A549 (cell line): Measurements from ENCODE around the gene CCDC54. TPM values are rescaled to one million over a fixed set of nuclear protein-coding genes. Genes with fewer than 3 reads are reported as not detected.

Source experiments
- ATAC-seq, 2 experiments: fragments of 200-7000 bp in 1 of 2; fragments of >200 bp in 1 of 2; cut with Nextera tagmentation in 1 of 2; cut with Tn5 transposase in 1 of 2; 3 replicates each; pipeline versions ENCODE4 v1.8.0 to v1.9.1; 2018 to 2020; ENCODE audit warnings: mild to moderate bottlenecking in 1 of 2, moderate library complexity in 1 of 2
- CTCF ChIA-PET: fragments of 300-600 bp; sonication (Branson Sonifier 250); formaldehyde crosslinking; extraction: SDS; loops from one replicate; lab custom pipeline; 2021; ENCODE audit warnings: antibody characterized with exemption, inconsistent platforms; lab: Yijun Ruan, JAX
- POLR2A ChIA-PET: fragments of 350-600 bp; formaldehyde crosslinking; extraction: SDS; loops from one replicate; lab custom pipeline; 2021; ENCODE audit warnings: antibody characterized with exemption, inconsistent platforms; lab: Yijun Ruan, JAX
- DNase-seq, 2 experiments: peaks; one replicate each; pipeline versions ENCODE4 v3.0.0 to v3.0.0-alpha.2; 2011 to 2016; ENCODE audit warnings: low read depth in 1 of 2, low spot score in 1 of 2
- FAIRE-seq: peaks from 2 replicates; lab custom pipeline; 2011; peaks lifted over from hg19 to GRCh38; lab: Jason Lieb, UNC
- H3K27ac ChIP-seq, 2 experiments: fragments of >200 bp; sonication (Bioruptor Twin); formaldehyde crosslinking; 3 replicates each; pipeline ENCODE4 v1.5.1; 2016 to 2017
- H3K4me1 ChIP-seq: fragments of >200 bp; sonication (Bioruptor Twin); formaldehyde crosslinking; 3 replicates; pipeline ENCODE4 v1.6.1; 2016
- H3K4me2 ChIP-seq: fragments of >200 bp; sonication (Bioruptor Twin); formaldehyde crosslinking; 3 replicates; pipeline ENCODE4 v1.6.1; 2016
- H3K4me3 ChIP-seq: fragments of >200 bp; sonication (Bioruptor Twin); formaldehyde crosslinking; 3 replicates; pipeline ENCODE4 v1.5.1; 2016
- H3K9me3 ChIP-seq: fragments of >200 bp; sonication (Bioruptor Twin); formaldehyde crosslinking; 3 replicates; pipeline ENCODE4 v1.6.1; 2016
- CBX2 ChIP-seq: fragments of 200-600 bp; sonication (generic); IDR thresholded peaks from 2 replicates; pipeline ENCODE4 v1.6.1; 2016; ENCODE audit warnings: low read depth, mild to moderate bottlenecking, borderline replicate concordance
- CBX8 ChIP-seq: fragments of 200-600 bp; sonication (generic); IDR thresholded peaks from 2 replicates; pipeline ENCODE4 v1.6.1; 2016
- CEBPB ChIP-seq, 2 experiments: fragments of >200 bp in 1 of 2; sonication (Bioruptor Twin) in 1 of 2; formaldehyde crosslinking in 1 of 2; IDR thresholded peaks; 2 replicates each; pipeline ENCODE4 v1.6.1; 2012 to 2016
- ESRRA ChIP-seq: fragments of 150-350 bp; IDR thresholded peaks from 2 replicates; pipeline ENCODE4 v1.6.1; 2014; ENCODE audit warnings: mild to moderate bottlenecking, low read length, borderline replicate concordance
- FOSB ChIP-seq: fragments of 250-450 bp; sonication (Bioruptor Pico); IDR thresholded peaks from 2 replicates; pipeline ENCODE4 v1.5.0; 2020; ENCODE audit warnings: mild to moderate bottlenecking, moderate library complexity
- GATA3 ChIP-seq: IDR thresholded peaks from 2 replicates; pipeline ENCODE4 v1.6.1; 2012; ENCODE audit warnings: borderline replicate concordance
- HOXA7 ChIP-seq: fragments of 250-450 bp; sonication (Bioruptor Pico); IDR thresholded peaks from 2 replicates; pipeline ENCODE4 v1.5.0; 2020; ENCODE audit warnings: mild to moderate bottlenecking, moderate library complexity
- JUNB ChIP-seq: fragments of >200 bp; sonication (Bioruptor Twin); formaldehyde crosslinking; IDR thresholded peaks from 2 replicates; pipeline ENCODE4 v1.6.1; 2016
- KDM1A ChIP-seq: fragments of 200-600 bp; sonication (generic); IDR thresholded peaks from 2 replicates; pipeline ENCODE4 v1.6.1; 2016; ENCODE audit warnings: low read depth, mild to moderate bottlenecking
- MAFK ChIP-seq: fragments of 450-650 bp; IDR thresholded peaks from 2 replicates; pipeline ENCODE4 v1.6.1; 2014; ENCODE audit not compliant: partially characterized antibody
- MYC ChIP-seq: IDR thresholded peaks from 2 replicates; pipeline ENCODE4 v1.6.1; 2012; ENCODE audit warnings: mild to moderate bottlenecking, inconsistent platforms, low read length, improper control_type of control experiment, borderline replicate concordance
- NFE2L2 ChIP-seq: fragments of 150-350 bp; conservative IDR thresholded peaks from 2 replicates; pipeline ENCODE4 v1.6.1; 2014; ENCODE audit warnings: low read length
- NPAS2 ChIP-seq: fragments of 250-450 bp; sonication (Bioruptor Pico); IDR thresholded peaks from 2 replicates; pipeline ENCODE4 v1.8.0; 2022; ENCODE audit warnings: mild to moderate bottlenecking, moderate library complexity, borderline replicate concordance
- PHF8 ChIP-seq: fragments of 200-600 bp; sonication (generic); IDR thresholded peaks from 2 replicates; pipeline ENCODE4 v1.6.1; 2016; ENCODE audit warnings: low read depth, mild to moderate bottlenecking, antibody characterized with exemption, moderate library complexity, borderline replicate concordance
- RCOR1 ChIP-seq: fragments of 150-350 bp; IDR thresholded peaks from 2 replicates; pipeline ENCODE4 v1.6.1; 2014; ENCODE audit warnings: antibody characterized with exemption, low read length, low read depth
- RNF2 ChIP-seq: fragments of 200-600 bp; sonication (generic); IDR thresholded peaks from 2 replicates; pipeline ENCODE4 v1.6.1; 2016; ENCODE audit warnings: low read depth, mild to moderate bottlenecking, antibody characterized with exemption, moderate library complexity, borderline replicate concordance
- SMC3 ChIP-seq: fragments of >200 bp; sonication (Bioruptor Twin); formaldehyde crosslinking; IDR thresholded peaks from 3 replicates; pipeline ENCODE4 v1.6.1; 2018; ENCODE audit warnings: inconsistent platforms
- SREBF2 ChIP-seq: fragments of 450-650 bp; IDR thresholded peaks from 2 replicates; pipeline ENCODE4 v1.6.1; 2014; ENCODE audit warnings: mild to moderate bottlenecking, moderate library complexity
- ZC3H11A ChIP-seq: fragments of 450-650 bp; IDR thresholded peaks from 2 replicates; pipeline ENCODE4 v1.6.1; 2014; ENCODE audit warnings: antibody characterized with exemption, mild to moderate bottlenecking
- ZFP36 ChIP-seq: fragments of 450-650 bp; IDR thresholded peaks from 2 replicates; pipeline ENCODE4 v1.6.1; 2014; ENCODE audit warnings: borderline replicate concordance; ENCODE audit not compliant: partially characterized antibody
- WGBS: methylation state at CpG from one replicate; pipeline ENCODE4 v1.1.6; 2017; ENCODE audit errors: missing lambda C conversion rate; 5-methylcytosine and 5-hydroxymethylcytosine counted together
- polyA plus RNA-seq, 4 experiments: library from polyadenylated mRNA; depleted of rRNA in 3 of 4; stranded (reverse); fragments of >200 nt; fragmentation: RNase III in 1 of 4; extraction: RNeasy Plus Mini Kit Qiagen cat#74134 plus additional on column Dnase treatment in 1 of 4; gene quantifications; 2 replicates in 3 of 4; 3 replicates in 1 of 4; pipeline ENCODE4 v1.2.3, GENCODE V29; 2011 to 2017
- TF ChIP-seq, protein P1 (sequence below): fragments of >200 bp; sonication (Bioruptor Twin); formaldehyde crosslinking; IDR thresholded peaks from 2 replicates; pipeline ENCODE4 v1.6.1; 2016
- TF ChIP-seq, protein P2 (sequence below): fragments of 250-450 bp; sonication (Bioruptor Pico); IDR thresholded peaks from 2 replicates; pipeline ENCODE4 v1.5.0; 2020; ENCODE audit warnings: low read depth, mild to moderate bottlenecking, moderate library complexity
- TF ChIP-seq, protein P3 (sequence below): fragments of 150-350 bp; IDR thresholded peaks from 2 replicates; pipeline ENCODE4 v1.6.1; 2014; ENCODE audit warnings: low read depth, mild to moderate bottlenecking, low read length
- TF ChIP-seq, protein P4 (sequence below): fragments of >200 bp; sonication (Bioruptor Twin); formaldehyde crosslinking; IDR thresholded peaks from 3 replicates; pipeline ENCODE4 v1.5.1; 2016

CCDC54 gene
- polyA plus RNA-seq, 2 of the 4 experiments (the other 2 are of a cell fraction), result not detected

DNA sequence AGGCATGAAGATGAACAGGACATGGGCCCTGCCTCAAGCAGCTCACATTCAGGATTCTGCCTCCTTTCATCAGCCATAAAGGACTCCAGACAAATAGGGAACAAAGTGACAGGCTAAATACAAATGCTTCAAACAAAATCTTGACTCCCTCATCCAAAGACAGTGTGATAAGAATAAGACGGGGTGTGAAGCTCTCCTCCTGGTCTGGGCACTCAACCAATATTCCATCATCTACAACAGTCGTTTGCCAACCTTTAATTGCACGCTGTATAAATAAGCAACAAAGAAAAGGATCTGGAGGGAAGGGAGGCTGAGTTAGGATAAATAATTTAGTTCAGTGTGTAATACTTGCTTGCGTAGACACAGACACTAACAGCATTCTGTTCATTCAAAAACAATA lies 5.4 kb downstream of the CCDC54 start:
- WGBS, result 51% methylated on average over 4 of the region's 4 CpGs

DNA sequence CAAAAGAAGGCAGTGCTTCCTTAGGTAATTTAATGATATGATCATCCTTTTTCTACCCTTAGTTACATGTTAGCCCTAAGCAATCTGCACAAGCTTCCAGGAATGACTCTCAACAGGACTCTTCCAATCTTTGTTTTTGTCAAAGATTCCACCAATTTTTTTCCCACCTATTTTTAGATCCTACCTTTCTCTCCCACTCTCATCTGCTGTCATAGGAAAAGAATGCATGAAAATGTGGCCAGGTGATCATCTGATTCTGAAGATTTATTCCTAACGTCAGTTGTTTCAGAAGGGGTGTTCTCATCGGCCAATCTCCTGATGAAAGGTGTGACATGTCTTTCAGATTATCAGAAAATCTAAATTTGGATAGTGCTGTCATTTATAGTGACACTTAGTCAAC lies 7.2 kb downstream of the CCDC54 start:
- TF ChIP-seq, protein P1, sequence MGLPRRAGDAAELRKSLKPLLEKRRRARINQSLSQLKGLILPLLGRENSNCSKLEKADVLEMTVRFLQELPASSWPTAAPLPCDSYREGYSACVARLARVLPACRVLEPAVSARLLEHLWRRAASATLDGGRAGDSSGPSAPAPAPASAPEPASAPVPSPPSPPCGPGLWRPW, result no peak
- Histone ChIP-seq H3K4me1 (no peaks in the 10 kb centered on the region), H3K4me2 (no peak overlapping the region), H3K27ac (no peak overlapping the region), H3K9me3 (no peaks in the 10 kb centered on the region), H3K4me3 (no peak overlapping the region)
- WGBS, result 50% methylated on average over 2 of the region's 2 CpGs
- ChIA-PET CTCF (interaction anchor here (1.1 kb wide), 1 partner anchor 45 kb away, joined by 5 read pairs; no protein-coding TSS in a partner anchor), POLR2A (no interaction called here)
- ATAC-seq, result no peak
- no peak for DNase-seq
- FAIRE-seq, result no peak

More for the DNA sequence above, 5.4 kb downstream of the CCDC54 start:
- Histone ChIP-seq H3K4me2 (no peak overlapping the region), H3K9me3 (no peaks in the 10 kb centered on the region), H3K27ac (no peak overlapping the region), H3K4me3 (no peak overlapping the region), H3K4me1 (no peaks in the 10 kb centered on the region)
- ATAC-seq (no peak), DNase-seq (no peak), FAIRE-seq (no peak)
- ChIA-PET POLR2A (no interaction called here), CTCF (no interaction called here)
- no peak for TF ChIP-seq CBX2
- TF ChIP-seq MYC, result no peak

DNA sequence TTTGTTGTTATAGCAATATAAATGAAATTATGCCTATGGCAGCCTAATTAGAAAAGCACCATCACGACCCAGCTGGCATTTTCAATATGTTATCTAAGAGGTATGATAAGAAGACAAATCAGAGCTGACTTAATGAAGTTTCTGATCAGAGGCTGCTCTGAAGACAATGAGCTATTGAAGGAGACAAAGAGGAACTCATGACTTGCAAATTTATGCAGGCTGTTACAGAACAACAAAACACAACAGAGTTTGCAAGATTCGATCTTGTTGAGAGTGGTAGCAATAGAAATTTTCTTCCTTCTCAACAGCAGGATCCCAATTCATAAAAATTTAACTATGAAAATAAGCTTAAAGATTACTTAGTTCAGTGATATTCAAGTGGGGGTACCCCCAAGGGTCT lies 7.7 kb downstream of the CCDC54 start:
- no peak overlapping the region for H3K27ac ChIP-seq
- H3K4me3 ChIP-seq, result no peak overlapping the region
- H3K4me2 ChIP-seq, result no peak overlapping the region
- no peaks in the 10 kb centered on the region for H3K9me3 ChIP-seq
- DNase-seq (no peak), FAIRE-seq (no peak), ATAC-seq (no peak)
- POLR2A ChIA-PET, result no interaction called here
- no peaks in the 10 kb centered on the region for H3K4me1 ChIP-seq
- CTCF ChIA-PET, result interaction anchor here (0.6 to 1.1 kb wide), 2 partner anchors 44 to 495 kb away, joined by 3 to 5 read pairs; no protein-coding TSS in a partner anchor
- TF ChIP-seq RCOR1, result no peak
- peak; percentile 54; the same call in 1 of the 2 replicates for TF ChIP-seq NFE2L2
- WGBS, result 4% methylated on average over 2 of the region's 2 CpGs

DNA sequence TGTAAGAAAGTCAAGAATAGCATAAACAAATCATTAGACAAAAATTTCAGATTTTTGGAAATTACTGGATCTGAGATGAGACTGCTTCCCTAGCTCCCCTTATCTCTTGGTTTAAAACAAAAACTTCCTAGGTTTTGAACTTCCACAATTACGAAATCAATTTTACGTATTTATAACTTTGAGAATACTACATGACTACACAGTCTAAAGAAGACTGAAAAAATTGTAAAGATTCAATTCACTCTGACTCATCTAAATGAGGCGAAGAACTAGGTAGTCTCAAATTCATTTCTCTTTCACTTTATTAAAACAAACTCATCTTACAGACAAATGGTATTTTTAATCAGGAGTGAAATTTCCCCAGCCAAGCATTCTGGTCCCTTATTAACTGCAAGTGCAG lies 10.3 kb downstream of the CCDC54 start:
- H3K27ac ChIP-seq, result no peak overlapping the region
- TF ChIP-seq GATA3, result no peak
- TF ChIP-seq CEBPB (IDR thresholded peaks at IDR 0.05), result no peak
- TF ChIP-seq JUNB, result no peak
- TF ChIP-seq, protein P1, result no peak
- TF ChIP-seq, protein P2, sequence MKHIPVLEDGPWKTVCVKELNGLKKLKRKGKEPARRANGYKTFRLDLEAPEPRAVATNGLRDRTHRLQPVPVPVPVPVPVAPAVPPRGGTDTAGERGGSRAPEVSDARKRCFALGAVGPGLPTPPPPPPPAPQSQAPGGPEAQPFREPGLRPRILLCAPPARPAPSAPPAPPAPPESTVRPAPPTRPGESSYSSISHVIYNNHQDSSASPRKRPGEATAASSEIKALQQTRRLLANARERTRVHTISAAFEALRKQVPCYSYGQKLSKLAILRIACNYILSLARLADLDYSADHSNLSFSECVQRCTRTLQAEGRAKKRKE (CRISPR knock-in tag), result no peak
- no peak for TF ChIP-seq ZC3H11A
- TF ChIP-seq, protein P3, sequence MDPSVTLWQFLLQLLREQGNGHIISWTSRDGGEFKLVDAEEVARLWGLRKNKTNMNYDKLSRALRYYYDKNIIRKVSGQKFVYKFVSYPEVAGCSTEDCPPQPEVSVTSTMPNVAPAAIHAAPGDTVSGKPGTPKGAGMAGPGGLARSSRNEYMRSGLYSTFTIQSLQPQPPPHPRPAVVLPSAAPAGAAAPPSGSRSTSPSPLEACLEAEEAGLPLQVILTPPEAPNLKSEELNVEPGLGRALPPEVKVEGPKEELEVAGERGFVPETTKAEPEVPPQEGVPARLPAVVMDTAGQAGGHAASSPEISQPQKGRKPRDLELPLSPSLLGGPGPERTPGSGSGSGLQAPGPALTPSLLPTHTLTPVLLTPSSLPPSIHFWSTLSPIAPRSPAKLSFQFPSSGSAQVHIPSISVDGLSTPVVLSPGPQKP, result no peak
- no peak for TF ChIP-seq KDM1A
- TF ChIP-seq CBX8, result no peak
- ChIA-PET CTCF (no interaction called here), POLR2A (no interaction called here)
- no peak overlapping the region for H3K4me3 ChIP-seq
- no peak overlapping the region for H3K4me2 ChIP-seq
- 79% methylated on average over 3 of the region's 3 CpGs for WGBS
- FAIRE-seq, result no peak
- no peak for DNase-seq
- H3K4me1 ChIP-seq, result no peaks in the 10 kb centered on the region
- no peaks in the 10 kb centered on the region for H3K9me3 ChIP-seq
- ATAC-seq, result no peak

DNA sequence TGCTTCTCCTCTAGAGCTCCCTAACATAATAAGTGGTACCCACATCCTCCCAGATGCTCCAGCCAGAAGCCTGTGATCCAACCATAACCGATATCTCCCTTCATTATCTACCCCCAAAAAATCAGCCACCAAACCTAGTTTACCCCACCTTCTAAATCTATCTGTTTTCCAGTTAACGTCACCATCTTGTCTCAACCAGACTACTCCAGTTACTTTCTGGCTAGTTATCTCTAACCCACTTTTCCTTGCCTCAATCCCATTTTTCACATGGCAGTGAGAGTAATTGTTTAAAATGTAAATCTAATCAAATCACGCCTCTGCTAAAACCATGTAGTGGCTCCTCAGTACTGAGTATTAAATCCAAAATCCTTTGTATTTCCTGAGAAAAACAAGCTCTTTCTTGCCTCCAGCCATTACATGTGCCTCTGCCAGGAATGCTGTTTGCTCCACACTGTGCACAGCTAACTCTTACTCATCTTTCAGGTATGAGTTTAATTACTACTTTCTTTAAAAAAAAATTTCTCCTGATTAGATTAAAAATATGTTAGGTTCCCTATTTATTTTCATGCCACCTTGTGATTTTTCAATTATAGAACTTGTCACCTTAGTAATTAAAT lies 15.4 kb downstream of the CCDC54 start:
- no peak for DNase-seq
- FAIRE-seq, result no peak
- no peak for ATAC-seq
- Histone ChIP-seq H3K4me2 (no peak overlapping the region), H3K4me1 (no peaks in the 10 kb centered on the region), H3K27ac (no peak overlapping the region), H3K9me3 (no peaks in the 10 kb centered on the region), H3K4me3 (no peak overlapping the region)
- CTCF ChIA-PET, result no interaction called here
- 79% methylated on average over 3 of the region's 3 CpGs for WGBS
- POLR2A ChIA-PET, result no interaction called here
- TF ChIP-seq NPAS2 (no peak), ZFP36 (no peak), MAFK (no peak), JUNB (no peak), ESRRA (no peak), RNF2 (no peak), CBX2 (no peak), PHF8 (no peak), SREBF2 (no peak), FOSB (CRISPR knock-in tag) (no peak), HOXA7 (CRISPR knock-in tag) (no peak), SMC3 (no peak)
- TF ChIP-seq, protein P4, sequence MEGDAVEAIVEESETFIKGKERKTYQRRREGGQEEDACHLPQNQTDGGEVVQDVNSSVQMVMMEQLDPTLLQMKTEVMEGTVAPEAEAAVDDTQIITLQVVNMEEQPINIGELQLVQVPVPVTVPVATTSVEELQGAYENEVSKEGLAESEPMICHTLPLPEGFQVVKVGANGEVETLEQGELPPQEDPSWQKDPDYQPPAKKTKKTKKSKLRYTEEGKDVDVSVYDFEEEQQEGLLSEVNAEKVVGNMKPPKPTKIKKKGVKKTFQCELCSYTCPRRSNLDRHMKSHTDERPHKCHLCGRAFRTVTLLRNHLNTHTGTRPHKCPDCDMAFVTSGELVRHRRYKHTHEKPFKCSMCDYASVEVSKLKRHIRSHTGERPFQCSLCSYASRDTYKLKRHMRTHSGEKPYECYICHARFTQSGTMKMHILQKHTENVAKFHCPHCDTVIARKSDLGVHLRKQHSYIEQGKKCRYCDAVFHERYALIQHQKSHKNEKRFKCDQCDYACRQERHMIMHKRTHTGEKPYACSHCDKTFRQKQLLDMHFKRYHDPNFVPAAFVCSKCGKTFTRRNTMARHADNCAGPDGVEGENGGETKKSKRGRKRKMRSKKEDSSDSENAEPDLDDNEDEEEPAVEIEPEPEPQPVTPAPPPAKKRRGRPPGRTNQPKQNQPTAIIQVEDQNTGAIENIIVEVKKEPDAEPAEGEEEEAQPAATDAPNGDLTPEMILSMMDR, result no peak
